ENCODE measurements around the gene NKD1. TPM values are rescaled to one million over a fixed set of nuclear protein-coding genes. Genes with fewer than 3 reads are reported as not detected.

NKD1 gene
- polyA plus RNA-seq, 4 donors = 10.3 to 13.1 (median 12.0) TPM

GRCh38 chr16:50681021-50681885 lies 133.1 kb downstream of the NKD1 start, which contains the start of gene SNX20:
Gene SNX20, minus strand, starts transcription at chr16:50681312. Its CDS starts 3,786 bp downstream, at chr16:50677526.
- no peak for DNase-seq (ENCODE audit: low read depth in 4 of 4, low spot score in 3 of 4)

DNA sequence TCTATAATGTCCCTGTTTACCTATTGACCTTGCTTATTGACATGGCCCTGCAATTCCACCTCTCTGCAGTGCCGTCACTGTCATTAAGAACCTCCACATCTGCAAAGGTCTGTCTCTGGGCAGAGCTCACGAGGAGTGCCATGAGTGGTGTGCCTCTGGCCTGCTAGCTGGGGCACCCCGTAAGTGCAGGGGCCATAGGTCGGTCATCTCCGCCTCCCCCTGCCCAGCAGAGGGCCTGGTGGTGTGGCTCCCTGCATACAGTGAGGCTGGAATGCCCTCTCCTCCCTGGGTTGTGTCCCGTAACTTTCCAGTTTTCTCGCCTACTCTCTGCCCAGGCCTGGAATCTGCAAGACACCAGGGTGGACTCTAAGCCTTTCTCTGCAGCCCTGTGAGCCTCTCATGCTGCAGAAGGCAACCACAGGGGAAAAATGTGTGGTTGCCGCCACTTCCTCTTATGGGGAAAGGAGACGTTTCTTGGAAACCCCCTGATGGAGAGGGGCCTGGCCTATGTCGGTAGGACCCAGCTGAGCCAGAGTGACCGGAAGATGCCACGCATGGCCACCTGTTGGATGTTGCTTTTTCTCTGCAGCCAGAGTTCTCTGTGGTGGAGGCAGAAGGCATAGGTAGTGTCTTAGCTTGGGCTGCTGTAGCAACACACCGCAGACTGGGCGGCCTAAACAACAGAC lies 135.6 kb downstream of the NKD1 start:
- DNase-seq (ENCODE audit: low read depth in 4 of 4, low spot score in 3 of 4) = no peak

DNA sequence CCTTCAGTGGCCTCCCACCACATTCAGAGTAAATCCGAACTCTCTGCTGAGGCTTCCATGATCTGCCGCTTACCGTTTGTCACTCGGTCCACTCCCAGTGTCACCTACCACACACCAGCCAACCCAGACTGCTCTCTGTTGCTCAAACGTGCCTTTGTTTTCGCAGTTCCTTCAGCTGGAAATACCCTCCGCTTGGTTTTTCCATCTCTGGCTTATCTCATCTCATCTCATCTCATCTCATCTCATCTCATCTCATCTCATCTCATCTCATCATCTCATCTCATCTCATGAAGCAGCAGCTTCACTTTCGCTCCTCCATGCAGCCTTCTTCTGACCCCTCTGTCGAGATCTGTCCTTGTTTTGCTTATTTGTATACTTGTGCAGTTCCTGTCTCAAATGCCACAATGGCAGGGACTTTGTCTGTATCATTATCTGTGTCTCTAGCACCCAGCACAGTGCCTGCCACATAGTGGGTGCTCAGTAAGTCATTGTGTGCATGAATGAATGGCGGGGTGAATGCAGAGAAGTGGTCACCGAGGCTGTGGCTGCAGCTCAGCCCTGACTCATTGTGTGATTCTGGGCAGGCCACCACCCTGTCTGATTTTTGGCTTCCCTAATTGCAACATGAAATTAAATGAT lies 136.7 kb downstream of the NKD1 start:
- DNase-seq (ENCODE audit: low read depth in 4 of 4, low spot score in 3 of 4) = no peak

DNA sequence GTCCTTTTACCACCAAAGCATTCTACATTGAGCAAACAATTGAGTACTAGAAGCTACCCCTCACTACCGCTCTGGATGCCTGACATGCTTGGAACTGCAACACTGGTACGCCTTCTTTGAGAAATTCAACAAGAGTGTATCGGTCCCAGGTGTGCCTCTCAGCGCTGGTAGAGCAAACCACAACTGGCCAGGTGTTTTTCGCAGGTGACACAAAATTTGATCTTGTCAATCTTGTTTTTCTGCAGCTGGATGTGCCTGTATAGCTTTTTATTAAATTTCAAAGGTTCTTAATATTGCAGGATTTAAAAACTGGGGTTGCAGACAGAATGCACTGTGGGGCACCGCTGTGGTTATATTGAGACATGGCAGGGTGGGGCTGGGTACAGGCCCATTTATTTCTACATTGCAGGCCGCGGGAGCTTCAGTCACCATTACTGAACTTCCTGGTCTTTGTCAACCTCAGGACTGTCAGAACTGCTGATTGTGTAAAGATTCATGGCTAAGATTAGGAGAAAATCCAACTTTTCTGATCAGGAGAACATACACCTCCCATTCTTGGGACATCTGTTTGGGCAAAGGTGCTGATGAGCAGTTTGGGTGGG lies 137.4 kb downstream of the NKD1 start:
- DNase-seq (ENCODE audit: low read depth in 4 of 4, low spot score in 3 of 4) = no peak

DNA sequence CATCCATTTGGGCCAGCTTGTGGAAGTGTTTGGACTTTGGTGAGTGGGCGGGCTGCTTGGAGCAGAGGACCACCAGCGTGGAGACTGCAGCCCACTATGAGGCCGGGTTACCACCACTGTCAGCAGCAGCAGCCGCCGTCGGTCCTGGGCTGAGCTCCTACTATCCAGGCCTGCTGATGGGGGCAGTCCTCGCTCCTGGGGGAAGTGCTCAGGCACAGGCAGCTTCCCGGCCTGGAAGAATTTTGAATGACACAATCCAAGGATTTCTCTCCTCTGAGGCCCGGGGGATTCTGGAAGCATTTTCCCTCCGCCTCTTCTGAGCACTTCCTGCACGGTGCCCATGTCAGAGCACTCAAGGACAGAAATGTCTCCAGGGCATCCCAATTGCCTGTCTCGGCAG lies 139.9 kb downstream of the NKD1 start:
- no peak for DNase-seq (ENCODE audit: low read depth in 4 of 4, low spot score in 3 of 4)

- DNase-seq (ENCODE audit: low read depth in 4 of 4, low spot score in 3 of 4) = no peak
Observed at GRCh38 chr16:50688867-50689266, 140.7 kb downstream of the NKD1 start.

DNA sequence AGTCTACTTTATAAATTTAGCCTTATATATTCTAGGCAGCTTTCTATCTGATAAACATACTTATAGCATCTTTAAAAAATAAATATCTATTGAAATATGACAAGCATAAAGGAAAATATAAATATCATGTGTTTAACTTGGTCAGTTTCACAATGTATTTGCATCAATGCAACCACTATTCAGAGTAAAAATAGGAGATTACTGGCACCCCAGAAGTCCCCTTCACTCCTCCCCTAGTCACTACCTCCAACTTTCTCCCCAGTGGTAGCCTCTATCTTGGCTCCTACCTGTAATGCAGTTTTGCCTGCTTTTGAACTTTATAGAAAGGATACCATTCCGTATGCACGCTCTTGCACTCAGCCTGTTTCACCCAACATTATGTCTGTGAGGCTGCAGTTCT lies 142.0 kb downstream of the NKD1 start:
- no peak for DNase-seq (ENCODE audit: low read depth in 4 of 4, low spot score in 3 of 4)

DNA sequence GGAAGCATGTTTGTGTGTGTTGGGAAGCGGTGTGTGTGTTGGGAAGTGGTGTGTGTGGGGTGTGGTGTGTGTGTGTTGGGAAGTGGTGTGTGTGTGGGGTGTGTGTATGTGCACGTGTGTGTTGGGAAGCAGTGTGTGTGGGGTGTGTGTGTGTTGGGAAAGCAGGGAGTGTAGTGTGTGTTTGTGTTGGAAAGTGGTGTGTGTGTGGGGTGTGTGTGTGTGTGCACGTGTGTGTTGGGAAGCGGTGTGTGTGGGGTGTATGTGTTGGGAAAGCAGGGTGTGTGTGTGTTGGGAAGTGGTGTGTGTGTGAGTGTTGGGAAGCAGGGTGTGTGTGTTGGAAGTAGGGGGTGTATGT lies 144.4 kb downstream of the NKD1 start:
- DNase-seq (ENCODE audit: low read depth in 4 of 4, low spot score in 3 of 4) = no peak

GRCh38 chr16:50692999-50693781 lies 145.0 kb downstream of the NKD1 start, which contains the start of gene NOD2:
Gene NOD2, plus strand, starts transcription at chr16:50693606. Its CDS starts 5,890 bp downstream, at chr16:50699496.
- no peak for DNase-seq (ENCODE audit: low read depth in 4 of 4, low spot score in 3 of 4)

DNA sequence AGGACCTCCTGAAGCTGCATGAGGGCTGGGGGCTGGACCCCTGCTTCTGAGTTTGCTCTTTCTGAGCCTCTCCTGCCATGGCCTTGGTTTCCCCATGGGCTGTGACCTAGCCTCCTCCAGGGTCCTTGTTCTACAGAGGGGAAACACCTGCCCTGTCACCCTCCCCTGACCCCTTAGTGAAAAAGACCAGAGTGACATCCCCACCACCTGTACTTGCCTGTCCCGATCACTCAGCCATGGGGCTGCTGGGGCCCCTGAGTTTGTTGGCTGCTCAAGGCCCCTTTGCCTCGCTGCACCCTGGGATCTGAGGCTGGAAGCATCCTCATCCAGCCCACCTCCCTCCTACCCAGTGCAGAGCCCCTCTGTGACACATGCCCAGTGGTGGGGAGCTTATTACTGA lies 146.0 kb downstream of the NKD1 start:
- DNase-seq (ENCODE audit: low read depth in 4 of 4, low spot score in 3 of 4) = no peak

DNA sequence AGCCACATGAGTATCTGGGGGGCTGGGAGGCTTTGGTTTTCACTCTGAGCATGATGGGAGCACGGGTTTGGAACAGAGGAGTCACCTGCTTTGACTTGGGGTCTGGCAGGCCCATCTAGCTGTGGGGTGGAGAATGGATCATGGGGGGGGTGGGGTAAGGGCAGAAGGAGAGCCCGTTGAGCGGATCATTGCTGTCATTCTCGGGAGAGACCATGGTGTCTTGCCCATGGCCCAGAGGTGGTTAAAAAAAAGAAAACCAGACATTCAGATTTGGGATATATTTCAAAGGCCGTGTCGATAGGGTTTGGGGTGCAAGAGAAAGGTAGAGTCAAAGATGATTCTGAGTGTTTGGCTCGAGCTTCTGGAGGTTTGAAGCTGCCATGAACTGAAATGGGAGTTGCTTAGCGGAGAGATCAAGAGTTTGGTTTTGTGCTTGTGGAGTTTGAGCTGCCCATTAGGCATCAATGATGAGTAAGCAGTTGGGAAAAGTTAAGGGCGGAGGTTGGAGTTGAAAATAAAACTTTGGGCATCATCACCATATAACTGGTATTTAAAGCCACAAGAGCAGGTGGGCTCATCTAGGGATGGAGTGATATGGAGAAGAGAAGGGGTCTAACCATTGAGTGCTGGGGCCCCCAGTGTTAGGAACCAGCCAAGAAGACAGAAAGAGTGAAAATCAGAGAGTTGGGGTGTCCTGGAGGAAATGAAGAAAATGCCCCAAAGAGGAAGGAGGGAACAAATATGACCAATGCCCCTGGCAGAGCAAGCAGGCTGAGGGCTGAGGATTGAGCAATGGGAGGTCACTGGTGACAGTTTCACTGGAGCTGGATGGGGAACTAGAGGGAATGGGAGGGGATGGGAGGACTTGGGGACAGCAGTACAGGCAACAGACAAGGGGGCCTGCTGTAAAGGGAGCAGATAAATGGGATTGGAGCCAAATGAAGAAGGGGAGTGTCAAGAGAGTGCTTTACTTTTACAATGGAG lies 147.1 kb downstream of the NKD1 start:
- DNase-seq (ENCODE audit: low read depth in 4 of 4, low spot score in 3 of 4) = no peak

DNA sequence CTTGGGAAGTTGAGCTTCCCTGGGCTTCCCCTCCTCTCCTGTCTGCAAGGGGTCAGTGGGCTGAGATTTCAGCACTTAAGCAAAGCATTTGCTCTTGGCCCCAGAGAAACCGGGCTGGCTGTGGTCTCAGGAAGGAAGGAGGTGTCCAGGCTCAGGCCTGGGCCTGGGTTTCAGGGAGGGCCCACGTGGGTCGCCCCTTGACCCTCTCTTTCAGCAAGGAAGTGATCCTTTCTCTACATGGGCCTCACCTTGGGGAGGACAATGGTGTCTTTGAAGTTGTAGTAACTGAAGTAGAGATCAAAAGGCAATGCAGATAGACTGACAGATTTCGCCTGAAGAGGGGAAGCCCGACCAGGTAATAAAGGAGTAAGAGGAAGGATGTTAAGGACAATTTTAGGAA lies 147.9 kb downstream of the NKD1 start:
- no peak for DNase-seq (ENCODE audit: low read depth in 4 of 4, low spot score in 3 of 4)

GRCh38 chr16:50696575-50697420 lies 148.6 kb downstream of the NKD1 start:
- no peak for DNase-seq (ENCODE audit: low read depth in 4 of 4, low spot score in 3 of 4)

DNA sequence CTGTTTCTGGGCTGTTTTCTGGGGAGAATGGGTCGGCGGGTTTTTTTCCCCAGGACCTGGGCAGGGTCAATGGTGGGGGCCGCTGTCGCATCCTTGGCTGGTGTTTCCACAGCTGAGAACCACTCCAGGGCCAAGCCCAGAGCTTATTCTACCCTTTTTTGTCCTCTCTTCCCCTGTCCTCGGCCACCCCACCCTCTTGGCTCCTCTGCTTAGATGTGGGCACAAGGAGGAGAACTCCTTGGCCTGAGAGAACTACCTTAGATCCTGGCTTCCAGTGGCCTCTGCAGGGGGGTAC lies 149.2 kb downstream of the NKD1 start:
- DNase-seq (ENCODE audit: low read depth in 4 of 4, low spot score in 3 of 4) = no peak

GRCh38 chr16:50697881-50698767 lies 149.9 kb downstream of the NKD1 start:
- DNase-seq (ENCODE audit: low read depth in 4 of 4, low spot score in 3 of 4) = no peak

Measured in right renal pelvis (tissue), 4 donors.